Left kidney (tissue), 2 donors: Measurements from ENCODE around the gene SLC22A13. TPM values are rescaled to one million over a fixed set of nuclear protein-coding genes. Genes with fewer than 3 reads are reported as not detected.
"Not testable (repeated sequence)": the region's sequence is repeated elsewhere in the genome, so short reads cannot be mapped to it uniquely, and the experiment has no call there.

ENCODE experiments used
- DNase-seq: peaks from one replicate; pipeline ENCODE4 v3.0.0-alpha.2; 2013
- polyA plus RNA-seq: library from polyadenylated mRNA; unstranded; fragments of 120-200 nt; gene quantifications from one replicate; pipeline ENCODE4 v1.2.1, GENCODE V29; 2013; ENCODE audit not compliant: insufficient read length

SLC22A13 gene
- polyA plus RNA-seq, 1 donor: 4.4 TPM

DNA sequence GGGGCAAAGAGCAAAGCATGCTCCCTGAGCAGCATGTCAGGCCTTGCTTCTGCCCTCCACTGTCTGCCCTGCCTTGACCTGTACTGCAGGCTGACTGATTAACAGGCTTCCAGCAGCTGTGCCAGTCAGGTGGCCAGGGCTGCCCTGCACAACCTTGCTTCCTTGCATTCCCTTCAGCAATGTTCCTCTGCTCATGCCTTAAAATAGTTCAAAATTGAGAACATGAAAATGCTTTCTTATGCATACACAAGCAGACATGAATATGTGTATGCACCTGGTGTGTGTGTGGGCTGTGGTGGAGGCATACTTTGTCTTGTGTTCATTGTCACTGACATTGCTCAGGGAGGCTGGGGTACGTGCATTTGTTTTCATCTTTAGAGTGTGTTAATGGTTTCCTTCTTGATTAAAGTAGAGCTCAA is 1.2 kb upstream of the SLC22A13 start:
- DNase-seq: no peak

DNA sequence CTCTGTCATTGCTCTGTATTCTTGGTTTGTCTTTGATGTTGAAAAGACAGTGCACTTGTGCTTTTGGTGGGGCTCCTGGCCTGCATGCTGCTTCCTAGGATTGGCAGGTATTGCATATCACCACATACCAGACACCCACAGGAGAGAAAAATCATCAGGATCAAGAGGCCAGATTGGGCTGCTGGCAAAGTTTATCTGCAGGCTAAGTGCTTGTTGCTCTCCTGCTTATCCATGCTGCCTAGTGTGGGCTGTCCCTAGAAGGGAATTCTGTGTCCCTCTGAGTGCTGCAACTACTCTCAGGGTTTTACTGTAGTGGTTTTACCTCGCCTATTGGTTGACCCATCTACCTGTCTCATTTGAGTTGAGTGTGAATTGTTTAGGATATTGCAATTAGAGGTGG is 833 bp upstream of the SLC22A13 start:
- DNase-seq: no peak

DNA sequence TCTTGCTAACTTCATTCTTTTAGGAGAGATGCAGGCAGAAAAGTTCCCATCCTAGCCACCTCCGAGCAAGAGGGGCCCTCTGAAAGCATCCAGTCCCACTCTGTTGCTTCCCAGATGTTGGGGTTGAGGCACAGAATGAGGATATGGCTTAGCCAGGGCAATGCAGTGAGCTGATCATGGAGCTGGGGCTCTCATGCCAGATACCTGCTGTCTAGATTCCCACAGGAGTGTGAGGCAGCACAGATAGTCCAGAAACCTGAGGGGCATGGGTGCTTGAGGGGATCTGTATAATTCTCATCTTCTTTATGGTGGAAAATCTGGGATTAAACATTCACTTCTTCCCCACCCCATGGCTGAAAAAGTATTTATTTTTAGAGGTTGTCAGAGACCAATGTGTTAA is 1.2 kb downstream of the SLC22A13 start:
- no peak for DNase-seq

DNA sequence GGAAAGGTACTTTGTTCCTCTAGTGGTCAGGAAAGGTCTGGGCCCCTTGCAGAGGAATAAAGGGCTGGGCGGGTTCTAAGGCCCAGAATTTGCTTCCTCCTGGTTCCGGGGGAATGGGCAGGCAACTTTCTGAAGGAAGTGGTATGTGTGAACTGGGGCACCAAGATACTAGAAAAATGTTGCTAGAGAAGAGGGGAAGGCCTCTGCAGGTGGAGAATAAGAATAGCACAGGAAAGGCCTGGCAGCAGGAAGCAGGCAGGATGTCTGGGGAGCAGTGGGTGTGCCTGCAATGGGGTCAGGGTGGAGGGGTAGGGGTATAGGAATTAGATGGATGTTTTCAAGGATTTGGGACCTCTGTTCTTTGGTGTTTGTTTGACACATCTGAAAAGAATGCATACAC is 2.0 kb downstream of the SLC22A13 start:
- no peak for DNase-seq

DNA sequence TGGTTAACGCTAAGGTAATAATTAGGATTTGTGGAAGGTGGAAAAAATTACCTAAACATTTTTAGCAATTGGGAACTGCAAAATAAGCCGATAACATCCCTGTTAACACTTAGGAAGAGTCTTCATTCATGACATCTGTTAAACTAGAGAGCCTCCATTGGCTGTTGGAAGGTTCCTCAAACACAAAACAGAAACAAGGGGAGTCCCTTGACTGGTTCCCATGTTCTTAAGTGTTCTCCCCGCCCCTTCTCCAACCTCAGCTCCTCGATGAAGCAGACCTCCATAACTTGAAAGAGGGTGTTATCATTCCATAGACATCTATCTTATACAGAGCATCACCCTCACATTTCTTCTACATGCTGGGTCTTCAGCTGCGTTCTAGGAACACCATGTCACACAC is 2.5 kb downstream of the SLC22A13 start:
- no peak for DNase-seq

DNA sequence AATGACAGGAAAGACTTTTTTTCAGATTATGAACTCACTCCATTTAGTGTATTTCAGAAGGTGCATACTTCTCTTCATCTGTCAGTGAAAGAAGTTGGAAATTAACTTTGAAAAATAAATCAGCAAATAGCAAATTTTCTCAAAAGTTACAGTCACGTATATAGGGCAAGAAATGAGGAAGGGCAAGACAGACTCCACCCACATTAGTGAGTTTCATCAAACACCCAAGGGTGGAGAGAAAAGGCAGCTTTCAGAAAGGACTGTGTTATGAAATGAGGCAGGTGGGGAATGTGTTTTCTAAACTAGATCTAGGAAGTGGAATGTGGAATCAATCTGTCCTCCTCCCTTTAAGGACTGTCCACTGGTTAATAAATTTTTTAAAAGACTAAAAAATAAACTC is 2.9 kb downstream of the SLC22A13 start:
- no peak for DNase-seq

DNA sequence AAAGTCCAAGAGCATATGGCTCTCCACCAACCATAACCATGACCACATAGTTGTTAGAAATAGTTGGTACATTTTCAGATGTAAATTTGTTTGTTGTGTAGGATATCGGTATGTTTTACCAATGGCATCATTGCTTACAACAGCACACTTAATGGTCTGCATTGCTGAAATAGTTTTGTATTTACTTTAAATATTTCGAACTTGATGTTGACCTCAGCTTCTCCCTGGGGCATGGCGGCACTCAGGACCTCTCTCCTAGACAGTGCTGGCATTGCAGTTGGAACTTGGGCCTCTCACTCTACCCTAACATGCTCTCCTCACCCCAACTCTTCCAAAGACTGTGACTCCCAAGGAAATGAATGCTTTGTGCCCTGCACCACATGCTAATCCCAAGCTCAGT is 5.0 kb downstream of the SLC22A13 start:
- no peak for DNase-seq

DNA sequence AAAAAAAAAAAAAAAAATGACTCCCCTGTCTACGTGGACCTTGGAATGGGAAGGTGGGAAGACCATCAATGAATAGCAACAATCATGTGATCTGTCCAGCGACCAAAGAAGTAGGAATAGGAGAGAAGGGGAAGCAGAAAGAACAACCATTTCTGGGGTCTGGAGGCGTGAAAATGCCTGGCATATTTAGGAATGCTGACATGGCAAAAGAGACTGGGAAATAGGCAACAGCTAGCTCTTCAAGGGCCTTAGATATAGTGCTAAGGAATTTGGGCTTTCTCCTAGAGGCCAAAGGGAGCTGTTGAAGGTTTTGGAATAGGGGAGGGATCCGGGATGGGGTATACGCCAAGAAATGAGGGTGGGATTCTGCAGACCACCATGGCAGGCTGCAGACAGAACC is 5.9 kb downstream of the SLC22A13 start:
- no peak for DNase-seq

DNA sequence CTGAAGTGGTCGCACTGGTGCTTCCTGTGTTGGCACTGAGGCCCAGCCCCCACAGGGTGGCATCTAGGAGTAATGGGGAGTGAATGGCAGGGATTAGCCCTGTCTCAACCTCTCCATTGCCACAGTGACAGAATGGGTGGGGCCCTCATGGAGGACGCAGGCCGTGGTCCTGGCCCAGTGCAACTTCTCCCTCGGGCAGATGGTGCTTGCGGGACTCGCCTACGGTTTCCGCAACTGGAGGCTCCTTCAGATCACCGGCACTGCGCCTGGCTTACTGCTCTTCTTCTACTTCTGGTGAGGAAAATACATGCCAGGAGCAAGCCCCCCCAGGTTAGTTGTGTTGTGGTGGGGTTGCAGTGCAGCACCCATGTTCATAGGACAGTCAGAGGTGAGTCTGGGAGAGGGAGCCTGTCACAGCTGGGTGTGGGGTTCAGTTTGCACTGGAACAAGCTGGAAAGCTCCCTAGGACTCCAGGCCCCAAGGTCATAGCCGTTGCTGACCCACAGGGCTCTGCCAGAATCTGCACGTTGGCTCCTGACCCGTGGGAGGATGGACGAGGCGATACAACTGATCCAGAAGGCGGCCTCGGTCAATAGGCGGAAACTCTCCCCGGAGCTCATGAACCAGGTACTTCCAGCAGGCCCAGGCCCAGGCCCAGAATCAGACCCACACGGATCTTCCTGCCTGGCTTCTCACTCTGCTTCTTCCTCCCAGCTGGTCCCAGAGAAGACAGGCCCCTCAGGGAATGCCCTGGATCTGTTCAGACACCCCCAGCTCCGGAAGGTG is 9.4 kb downstream of the SLC22A13 start:
- no peak for DNase-seq

DNA sequence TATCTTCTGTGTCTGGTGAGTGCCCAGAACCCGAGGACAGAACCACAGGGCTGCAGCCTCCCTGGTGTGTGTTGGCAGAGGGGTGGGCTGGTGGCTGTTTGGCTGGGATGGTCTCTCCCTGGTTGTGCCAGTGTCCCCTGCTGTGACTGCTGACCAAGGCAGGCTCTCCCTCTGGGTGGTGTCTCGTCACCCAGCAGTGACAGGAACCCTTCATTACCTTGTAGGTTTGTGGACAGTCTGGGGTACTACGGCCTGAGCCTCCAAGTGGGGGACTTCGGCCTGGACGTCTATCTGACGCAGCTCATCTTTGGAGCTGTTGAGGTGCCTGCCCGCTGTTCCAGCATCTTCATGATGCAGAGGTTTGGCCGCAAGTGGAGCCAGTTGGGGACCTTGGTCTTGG is 10.0 kb downstream of the SLC22A13 start:
- DNase-seq: no peak

DNA sequence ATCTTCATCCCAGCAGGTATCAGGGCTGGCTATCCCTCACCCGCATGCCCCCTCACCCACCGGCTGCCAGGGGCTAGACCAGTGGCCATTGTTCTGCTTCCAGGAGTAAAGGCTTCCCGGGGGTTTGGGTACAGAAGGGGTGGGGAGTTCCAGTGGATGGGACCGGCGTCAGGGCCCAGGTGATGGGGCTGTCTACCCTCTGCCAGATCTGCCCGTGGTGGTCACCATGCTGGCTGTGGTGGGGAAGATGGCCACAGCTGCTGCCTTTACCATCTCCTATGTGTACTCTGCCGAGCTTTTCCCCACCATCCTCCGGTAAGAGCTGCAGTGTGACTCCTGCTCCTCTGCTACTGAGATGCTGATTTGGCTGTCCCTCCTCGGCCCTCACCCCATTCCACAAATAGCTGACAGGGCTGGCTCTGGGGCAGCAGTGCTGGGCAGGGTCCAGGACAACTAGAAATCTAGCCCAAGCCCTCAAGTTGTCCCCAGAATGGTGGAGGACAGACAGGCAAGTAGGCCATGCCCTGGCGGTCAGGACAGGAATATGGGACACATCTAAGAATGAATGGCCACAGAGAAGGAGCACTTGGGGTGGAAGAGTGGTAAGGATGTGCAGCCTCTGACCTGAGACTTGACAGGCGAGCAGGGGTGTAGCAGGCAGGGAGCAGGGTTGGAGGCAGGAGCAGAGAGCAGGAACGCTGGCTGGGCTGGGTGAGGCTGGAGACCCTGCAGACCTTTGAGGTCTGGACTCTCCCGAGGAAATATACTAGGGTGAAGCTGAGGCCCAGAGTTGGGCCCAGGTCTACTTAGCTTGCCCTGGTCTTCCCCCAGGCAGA is 10.7 kb downstream of the SLC22A13 start:
- no peak for DNase-seq

DNA sequence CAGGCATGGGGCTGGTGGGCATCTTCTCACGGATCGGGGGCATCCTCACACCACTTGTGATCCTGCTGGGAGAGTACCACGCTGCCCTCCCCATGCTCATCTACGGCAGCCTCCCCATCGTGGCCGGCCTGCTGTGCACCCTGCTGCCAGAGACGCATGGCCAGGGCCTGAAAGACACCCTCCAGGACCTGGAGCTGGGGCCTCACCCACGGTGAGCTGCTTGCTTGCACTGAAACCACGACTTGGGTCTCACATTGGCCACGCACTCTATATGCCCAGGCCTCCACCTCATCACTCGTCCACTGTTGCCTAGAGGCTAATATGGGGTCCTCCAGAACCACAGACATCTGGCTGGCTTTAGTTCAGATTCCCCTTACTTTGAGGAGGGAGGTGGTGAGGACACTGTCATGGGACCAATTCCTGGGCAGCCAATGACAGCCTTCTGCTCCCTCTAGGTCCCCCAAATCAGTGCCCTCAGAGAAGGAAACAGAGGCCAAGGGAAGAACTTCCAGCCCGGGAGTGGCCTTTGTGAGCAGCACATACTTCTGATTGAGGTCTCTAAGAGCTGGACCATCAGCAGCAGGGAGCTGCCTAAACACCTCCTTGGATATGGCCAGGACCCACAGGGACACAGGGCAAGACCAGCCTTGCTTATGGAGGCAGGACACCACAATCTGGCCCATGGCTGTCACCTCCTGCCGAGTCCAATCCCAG is 11.5 kb downstream of the SLC22A13 start:
- no peak for DNase-seq

DNA sequence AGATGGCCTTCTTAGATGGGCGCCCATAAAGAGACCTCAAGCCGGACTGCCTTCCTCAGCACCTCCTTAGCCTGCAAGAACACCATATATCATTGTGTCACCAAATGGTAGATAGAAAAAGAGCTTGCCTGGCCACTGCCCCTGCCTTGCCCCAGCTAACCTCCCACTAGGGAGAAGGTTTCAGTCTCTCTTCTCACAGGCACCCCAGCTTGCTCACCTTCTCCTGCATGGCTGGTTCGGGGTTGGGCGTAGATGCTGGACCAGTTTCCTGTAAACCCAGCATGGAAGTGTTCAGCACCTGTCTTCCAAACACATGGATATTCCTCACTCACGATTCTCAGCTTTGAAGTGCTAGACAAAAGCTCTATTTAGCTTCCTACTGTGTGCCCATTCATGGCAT is 13.2 kb downstream of the SLC22A13 start:
- DNase-seq: no peak

DNA sequence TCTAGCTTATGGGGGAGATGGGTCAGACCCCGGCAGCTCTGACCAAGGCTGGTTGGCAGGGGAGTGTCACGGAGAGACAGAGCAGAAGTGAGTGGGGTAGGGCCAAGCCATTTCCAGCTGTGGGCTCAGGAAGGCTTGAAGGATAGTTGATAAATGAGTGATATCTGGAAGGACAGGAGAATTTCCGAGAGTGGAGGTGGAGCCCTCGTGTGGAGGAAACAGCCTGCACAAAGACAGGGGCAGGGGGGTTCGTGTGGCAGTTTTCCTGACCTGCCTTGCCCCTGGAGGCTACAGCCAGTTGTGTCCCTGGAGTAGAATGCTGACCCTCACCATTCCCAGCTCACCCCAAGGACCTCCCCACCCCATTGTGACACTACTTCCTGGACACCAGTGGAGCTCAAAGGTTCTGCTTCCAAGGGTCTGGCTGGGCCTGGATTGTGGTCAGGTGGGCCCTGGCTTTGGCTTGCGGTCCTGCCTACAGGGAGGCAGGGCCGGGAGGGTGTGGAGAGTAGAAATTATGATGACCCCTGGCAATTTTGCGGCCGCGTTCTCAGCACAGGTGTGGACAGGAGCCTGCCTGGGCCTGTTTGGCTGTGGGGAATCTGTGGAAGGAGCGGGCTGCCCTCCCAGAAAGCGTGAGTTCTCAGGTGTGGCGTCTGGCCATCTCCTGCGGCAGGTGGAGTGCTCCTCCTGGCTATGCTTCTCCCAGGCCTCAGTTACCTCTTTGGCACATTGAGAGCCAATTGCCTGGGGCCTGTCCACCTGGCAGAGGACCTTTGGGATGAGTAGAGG is 16.5 kb downstream of the SLC22A13 start, which contains the start of gene SLC22A14:
Gene SLC22A14, plus strand, starts transcription at position 400 of the 792 bp plus-strand sequence. CDS start 23,733 bp downstream, outside the sequence.
- DNase-seq: no peak

DNA sequence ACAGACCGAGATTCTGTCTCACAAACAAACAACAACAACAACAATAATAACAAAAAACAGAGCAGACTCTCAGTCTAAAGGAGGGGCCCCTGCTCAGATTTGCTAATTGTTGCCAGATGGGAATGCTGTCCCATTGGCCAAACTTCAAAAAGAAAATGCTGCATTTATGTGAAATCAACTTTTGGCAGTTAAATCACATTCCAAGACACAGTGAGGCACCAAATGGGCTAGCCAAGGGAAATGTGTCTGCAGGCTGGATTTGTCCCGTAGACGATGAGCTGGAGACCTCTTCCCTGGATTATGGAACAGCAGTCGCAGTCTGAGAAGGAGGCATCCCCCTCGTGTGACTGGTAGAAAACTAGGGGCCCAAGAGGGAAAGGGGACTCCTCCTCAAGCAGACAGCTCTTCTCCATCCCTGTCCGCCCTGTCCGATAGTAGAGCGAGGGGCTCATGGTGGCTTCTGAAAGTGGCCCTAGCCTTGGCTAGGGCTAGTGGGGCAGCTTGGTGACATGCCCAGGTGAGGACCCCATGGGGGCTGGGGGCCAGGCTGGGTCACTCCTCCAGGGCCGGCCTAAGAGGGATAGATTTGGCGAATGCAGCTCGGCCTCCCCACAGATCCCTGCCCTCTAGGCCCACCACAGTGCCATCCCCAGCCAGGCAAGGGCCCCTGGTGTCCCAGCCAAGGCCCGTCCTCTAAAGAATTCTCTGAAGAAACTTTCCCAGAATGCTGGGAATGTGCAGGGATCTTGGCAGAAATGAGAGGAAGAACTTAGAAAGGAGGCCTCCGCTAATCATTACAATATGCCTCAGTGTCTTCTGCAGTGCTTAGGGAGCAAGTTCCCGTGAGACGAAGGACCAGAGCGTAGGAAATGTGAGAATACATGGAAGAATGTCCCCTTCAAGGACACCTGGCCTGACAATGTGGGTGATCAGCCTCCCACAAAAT is 18.5 kb downstream of the SLC22A13 start:
- no peak for DNase-seq

DNA sequence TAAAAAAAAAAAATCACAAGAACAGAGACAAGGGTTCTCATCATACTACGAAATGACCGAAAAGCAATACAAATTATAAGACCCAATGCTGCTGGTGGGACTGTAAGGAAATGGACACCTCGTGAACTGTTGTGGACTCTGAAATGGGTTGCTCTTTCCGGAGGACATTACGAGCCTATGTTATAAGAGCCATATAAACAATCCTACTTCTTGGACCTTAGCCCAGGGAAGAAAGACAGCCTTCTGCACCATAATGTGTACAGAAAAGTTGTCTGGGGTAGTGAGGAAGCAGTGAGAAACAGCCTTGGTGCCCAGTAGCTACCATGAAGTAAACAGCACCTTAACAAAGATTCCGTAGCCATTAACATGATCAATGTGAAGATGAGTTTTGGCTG is 19.1 kb downstream of the SLC22A13 start:
- DNase-seq: no peak

DNA sequence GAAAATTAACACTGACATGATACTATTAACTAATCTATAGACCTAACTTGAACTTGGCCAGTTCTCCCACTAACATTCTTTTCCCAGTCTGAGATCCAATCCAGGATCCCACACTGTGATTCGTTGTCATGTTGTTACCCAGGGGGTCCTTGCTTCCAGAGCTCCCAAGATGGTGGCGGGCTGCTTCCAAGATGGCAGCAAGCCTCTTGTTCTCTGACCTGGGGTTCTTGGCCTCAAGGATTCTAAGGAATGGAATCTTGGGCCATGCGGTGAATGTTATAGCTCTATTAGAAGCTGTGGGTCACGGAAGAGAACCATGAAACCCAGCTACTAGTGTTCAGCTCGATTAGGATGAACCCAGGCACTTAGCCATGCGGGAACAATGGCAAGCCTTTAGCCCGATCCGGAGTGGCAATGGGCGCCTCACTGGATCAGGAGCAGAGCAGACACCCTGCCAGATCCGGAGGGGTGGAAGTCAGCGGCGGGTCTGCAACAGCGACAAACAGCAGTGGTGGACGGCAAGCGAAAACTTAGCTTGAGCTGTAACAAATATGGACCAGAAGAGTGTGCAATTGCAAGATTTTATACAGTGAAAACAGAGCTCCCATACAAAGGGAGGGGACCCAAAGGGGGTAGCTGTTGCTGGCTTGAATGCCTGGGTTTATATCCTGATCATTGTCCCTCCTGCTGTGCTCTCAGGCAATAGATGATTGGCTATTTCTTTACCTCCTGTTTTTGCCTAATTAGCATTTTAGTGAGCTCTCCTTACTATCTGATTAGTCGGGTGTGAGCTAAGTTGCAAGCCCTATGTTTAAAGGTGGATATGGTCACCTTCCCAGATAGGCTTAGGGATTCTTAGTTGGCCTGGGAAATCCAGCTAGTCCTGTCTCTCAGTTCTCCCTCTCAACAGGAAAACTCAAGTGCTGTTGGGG is 23.9 kb downstream of the SLC22A13 start:
- not testable (repeated sequence) for DNase-seq

DNA sequence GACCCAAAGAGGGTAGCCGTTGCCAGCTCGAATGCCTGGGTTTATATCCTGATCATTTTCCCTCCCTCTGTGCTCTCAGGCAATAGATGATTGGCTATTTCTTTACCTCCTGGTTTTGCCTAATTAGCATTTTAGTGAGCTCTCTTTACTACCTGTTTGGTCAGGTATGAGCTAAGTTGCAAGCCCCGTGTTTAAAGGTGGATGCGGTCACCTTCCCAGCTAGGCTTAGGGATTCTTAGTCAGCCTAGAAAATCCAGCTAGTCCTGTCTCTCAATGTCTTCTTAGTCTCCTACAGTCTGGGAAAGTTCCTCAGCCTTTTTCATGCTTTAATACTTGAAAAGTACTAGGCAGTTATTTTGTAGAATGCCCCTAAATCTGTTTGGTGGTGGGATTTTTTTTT is 31.4 kb downstream of the SLC22A13 start:
- DNase-seq: not testable (repeated sequence)

DNA sequence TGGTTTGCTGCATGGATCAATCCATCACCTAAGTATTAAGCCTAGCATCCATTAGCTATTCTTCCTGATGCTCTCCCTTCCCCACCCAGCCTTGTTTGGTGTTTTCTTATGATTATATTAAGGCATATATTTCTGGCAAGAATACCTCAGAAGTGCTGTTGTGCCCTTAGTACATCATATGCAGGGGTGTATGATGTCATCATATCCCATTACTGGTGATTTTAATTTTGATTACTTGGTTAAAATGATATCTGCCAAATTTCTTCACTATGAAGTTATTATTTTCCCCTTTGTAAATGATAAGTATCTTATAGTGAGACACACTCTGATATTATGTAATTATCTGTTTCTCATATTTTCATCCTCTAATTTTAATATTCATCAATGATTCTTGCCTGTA is 31.9 kb downstream of the SLC22A13 start:
- DNase-seq: no peak
